GM21528 (cell line): ENCODE measurements around the gene HOXD3.

Source experiments
- ATAC-seq: cut with Tn5 transposase; IDR thresholded peaks from one replicate; pipeline ENCODE4 v1.9.1; 2021; ENCODE audit warnings: mild to moderate bottlenecking, moderate library complexity; ENCODE audit not compliant: unreplicated experiment, low FRiP score

Gene HOXD3

DNA sequence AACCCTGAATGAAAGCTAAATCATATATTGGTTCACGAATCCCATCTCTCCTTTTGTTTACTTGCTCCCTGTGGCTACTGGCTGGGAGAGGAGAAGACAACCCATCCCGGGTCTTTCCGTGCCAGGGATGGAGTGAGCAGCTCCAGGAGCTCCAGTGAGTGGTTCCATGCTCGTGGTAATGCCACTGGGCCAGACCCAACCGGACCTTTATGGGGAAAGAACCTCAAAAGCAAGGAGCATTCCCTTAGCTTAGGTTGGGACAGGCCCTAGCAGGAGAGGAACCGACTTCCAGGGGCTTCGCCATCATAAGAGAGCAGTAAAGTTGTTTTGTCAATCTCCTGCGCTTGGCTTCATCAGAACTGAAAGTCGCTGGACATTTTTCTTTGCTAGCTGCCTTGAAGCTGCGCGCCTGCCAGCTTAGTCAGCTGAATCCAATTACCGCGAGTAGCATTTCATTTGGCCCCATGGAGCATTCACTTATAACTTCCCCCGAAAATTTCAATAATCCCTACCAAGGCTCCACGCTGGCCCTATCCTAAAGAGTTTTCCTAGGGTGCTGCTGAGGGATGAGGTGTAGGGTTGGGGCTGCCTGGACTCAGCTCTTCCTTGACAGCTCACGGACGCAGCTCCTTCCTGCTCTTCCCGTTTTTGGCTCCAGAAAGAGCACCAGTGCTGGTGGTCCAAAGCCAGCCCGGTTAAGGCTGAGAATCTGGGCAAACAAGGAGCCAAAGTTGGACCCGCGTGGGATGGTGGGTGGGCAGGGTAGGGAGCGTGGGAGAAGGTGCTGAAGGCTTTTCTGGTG is 4.9 kb downstream of the HOXD3 start:
- no peak for ATAC-seq

DNA sequence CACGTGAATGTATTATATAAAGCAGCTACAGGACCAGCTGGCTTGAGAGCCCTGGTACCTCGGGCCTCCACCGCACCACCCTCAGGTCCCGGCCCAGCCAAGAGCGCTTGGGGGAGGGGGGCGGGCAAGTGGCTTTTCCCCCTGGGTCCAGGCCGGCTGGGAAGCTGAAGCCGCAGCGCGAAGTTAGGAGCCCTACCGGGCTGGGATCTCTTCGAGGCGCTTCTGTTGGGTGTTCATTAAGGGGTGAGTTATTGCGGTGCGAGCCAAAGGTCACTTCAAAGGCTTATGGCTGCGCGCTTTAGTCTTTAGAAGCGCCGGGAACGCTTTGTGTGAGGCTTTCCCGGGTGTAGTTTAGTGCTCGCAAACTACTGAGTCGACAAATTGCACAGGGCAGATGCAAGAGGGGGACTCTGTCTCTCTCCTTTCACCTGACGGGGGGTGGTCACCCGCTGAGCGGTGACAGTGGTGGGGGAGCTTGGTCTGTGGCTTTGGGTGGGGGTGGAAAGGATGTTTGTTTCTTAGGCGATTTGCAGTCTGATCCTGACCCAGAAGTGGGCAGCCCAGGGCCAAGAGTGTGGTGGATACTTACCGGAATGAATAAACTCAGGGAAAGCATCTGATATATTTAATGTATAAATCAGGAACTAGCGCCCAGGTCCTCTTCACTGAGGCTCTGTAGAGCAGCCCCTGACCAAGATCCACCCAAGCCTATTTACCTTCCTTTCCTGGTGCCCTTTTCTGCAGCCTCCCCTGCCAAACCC is 6.0 kb downstream of the HOXD3 start:
- ATAC-seq: no peak

GRCh38 chr2:176163672-176164056 is 6.6 kb downstream of the HOXD3 start:
- ATAC-seq: no peak

- no peak for ATAC-seq
These were observed 7.1 kb downstream of the HOXD3 start for GRCh38 chr2:176164201-176164600.

DNA sequence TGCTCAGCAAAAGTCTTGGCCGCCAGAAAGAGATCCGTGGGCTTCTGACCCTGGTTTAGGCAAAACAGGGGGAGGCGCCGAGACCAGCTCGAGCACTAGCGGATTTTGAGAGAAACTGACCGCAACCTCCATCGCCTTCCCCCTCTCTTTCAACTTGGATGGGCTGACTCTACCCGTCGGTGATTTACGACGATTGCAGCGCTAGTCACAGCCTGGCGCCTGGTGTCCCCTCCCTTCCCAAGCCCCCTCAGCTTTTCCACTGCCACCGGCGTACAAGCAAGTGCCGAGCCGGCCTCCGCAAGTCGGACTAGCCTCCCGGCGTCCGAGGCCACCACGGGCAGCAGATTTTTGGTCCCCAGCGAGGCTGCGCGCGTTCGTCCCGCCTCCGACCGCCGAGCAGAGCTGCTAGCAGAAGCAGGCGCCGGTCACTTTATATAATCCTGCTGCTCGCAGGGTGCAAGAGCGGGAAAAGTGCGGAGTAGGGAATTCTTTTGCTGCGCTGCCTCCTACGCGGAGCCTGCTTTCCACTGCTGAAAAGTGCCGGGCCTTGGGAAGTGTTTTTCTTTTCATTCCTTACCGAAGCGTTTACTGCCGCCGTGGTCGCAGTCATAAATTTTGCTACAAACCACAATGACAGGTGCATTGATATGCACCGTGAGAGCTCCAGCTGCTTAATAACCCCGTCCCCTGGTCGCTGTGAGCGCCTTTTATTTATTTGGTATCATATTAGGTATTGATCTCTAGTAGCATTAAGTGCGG is 7.7 kb downstream of the HOXD3 start:
- ATAC-seq: no peak

DNA sequence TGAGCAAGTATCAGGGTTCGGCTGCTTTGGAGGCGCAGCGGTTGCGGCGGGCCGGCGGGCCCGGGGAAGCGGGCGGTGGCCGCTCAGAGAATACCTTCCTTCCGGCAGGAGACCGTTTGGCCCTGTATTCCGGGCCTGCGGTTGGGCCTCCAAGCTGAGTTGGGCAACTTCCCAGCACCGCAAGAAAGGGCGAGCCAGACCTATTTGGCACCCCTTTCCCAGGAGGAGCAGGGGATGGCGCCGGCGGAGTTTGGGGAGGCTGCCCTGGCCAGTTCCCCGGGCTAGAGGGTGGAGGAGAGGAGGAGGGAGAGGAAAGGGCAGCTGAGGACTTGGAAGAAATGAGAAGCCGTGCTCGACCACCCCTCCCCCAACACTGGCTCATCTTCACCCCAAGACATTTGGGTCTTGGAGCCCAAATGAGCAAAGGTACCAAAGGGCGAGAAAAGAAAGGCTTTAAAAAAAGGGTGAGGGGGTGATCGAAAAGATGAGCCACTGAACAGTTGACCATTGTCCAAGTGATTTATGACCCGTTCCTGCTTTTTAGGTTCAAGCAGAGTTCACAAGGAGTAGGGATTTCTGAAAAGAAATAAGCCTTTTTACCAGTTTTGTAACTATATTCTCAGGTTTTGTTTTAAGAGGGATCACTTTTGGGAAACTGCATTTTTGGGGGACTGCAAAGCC is 8.4 kb downstream of the HOXD3 start:
- ATAC-seq: no peak

GRCh38 chr2:176166272-176166671 is 9.2 kb downstream of the HOXD3 start:
- ATAC-seq: no peak

GRCh38 chr2:176167398-176167797 is 10.3 kb downstream of the HOXD3 start:
- no peak for ATAC-seq

DNA sequence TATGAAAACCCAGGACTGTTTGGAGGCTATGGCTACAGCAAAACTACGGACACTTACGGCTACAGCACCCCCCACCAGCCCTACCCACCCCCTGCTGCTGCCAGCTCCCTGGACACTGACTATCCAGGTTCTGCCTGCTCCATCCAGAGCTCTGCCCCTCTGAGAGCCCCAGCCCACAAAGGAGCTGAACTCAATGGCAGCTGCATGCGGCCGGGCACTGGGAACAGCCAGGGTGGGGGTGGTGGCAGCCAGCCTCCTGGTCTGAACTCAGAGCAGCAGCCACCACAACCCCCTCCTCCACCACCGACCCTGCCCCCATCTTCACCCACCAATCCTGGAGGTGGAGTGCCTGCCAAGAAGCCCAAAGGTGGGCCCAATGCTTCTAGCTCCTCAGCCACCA is 12.1 kb downstream of the HOXD3 start:
- no peak for ATAC-seq

DNA sequence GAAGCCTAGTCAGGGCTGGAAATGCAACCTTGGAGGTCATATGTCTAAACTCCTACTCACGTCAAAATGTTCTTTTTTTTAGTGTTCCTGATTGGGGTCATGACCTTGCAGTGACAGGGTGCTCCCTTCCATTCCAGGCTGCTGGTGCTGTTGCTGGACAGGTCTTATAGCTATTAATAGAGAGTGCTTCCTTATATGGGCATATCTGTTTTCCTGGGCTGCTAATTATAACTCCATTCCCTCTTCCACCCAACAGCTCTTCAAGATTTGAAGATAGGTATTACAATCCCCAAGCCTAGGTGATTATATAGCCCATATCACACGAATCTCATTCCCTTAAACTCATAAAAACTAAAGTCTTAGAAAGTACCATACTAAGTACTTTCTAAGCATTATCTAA is 12.6 kb downstream of the HOXD3 start:
- ATAC-seq: no peak

DNA sequence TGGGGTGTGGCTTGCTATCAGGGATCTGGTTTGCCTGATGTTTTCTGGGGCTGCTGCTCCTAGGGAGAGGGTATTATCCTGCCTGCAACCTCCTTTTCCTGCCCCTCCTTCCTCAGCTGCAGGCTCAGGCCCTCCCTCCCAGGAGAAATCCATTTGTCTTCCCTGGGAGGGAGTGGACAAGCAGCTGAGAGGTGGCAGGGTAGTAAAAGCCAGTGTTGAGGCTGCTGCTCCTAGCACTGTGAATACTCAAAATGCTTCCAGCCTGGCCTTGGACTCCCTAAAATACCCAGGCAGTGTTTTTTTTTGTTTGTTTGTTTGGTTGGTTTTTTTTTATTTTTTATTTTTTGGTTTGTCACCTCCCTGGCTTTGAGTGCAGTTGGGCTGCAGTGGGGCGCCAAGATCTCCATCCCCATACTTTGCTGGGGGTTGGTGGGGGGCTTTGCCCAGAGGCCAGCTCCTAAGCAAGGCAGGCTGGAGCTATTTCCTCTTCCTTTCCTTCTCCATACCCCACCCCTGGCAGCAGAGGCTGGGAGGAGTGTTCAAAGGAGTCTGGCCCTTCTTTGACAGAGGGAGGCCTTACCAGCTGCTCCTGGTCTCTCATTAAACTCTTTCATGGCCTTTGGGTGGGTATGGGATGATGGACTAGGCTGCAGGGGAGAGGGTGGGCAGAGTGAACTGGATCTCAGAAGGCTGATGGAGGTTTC is 13.6 kb downstream of the HOXD3 start:
- ATAC-seq: no peak

DNA sequence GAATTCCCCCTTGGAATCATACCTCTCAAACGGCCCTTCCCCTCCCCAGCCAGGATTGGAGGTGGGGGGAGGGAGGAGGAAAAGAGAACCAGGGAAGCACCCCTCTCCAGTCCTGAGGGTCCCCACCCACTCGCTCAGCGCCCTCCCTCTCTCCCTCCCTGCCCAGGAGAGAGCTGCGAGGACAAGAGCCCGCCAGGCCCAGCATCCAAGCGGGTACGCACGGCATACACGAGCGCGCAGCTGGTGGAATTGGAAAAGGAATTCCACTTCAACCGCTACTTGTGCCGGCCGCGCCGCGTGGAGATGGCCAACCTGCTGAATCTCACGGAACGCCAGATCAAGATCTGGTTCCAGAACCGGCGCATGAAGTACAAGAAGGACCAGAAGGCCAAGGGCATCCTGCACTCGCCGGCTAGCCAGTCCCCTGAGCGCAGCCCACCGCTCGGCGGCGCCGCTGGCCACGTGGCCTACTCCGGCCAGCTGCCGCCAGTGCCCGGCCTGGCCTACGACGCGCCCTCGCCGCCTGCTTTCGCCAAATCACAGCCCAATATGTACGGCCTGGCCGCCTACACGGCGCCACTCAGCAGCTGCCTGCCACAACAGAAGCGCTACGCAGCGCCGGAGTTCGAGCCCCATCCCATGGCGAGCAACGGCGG is 14.4 kb downstream of the HOXD3 start:
- ATAC-seq: no peak

DNA sequence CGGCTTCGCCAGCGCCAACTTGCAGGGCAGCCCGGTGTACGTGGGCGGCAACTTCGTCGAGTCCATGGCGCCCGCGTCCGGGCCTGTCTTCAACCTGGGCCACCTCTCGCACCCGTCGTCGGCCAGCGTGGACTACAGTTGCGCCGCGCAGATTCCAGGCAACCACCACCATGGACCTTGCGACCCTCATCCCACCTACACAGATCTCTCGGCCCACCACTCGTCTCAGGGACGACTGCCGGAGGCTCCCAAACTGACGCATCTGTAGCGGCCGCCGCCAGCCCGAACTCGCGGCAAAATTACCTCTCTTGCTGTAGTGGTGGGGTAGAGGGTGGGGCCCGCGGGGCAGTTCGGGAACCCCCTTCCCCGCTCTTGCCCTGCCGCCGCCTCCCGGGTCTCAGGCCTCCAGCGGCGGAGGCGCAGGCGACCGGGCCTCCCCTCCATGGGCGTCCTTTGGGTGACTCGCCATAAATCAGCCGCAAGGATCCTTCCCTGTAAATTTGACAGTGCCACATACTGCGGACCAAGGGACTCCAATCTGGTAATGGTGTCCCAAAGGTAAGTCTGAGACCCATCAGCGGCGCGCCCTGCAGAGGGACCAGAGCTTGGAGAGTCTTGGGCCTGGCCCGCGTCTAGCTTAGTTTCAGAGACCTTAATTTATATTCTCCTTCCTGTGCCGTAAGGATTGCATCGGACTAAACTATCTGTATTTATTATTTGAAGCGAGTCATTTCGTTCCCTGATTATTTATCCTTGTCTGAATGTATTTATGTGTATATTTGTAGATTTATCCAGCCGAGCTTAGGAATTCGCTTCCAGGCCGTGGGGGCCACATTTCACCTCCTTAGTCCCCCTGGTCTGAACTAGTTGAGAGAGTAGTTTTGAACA is 15.1 kb downstream of the HOXD3 start:
- ATAC-seq: no peak

- no peak for ATAC-seq
These were observed 15.9 kb downstream of the HOXD3 start for GRCh38 chr2:176172895-176173566.

GRCh38 chr2:176173567-176174381 is 16.7 kb downstream of the HOXD3 start:
- ATAC-seq: no peak

DNA sequence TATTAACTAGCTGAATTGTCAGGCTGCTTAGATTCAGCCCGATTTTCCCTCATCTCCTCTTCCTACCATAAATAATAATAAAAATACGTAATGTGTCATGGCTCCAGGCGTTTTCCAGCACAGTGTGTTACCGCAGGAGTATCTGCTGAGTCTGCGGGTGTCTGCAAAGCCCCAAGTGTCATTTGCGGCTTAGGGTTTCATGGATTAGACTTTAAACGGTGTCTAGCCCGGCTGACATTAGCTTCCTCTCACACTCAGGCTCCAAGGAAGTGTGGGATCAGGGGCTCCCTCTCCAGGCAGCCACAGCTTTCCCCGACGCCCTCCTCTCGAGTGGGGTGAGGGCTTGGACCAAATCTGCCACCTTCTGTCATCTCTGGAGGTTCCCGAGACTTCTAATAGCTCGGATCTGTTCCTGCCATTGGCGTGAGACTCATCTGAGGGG is 17.3 kb downstream of the HOXD3 start:
- ATAC-seq: no peak
